Measurements from ENCODE around the gene ZNF2. TPM values are rescaled to one million over a fixed set of nuclear protein-coding genes. Genes with fewer than 3 reads are reported as not detected.

The ZNF2 gene
- total and polyA plus RNA-seq, 2 experiments from 2014 or later = 2.0 to 2.5 TPM

DNA sequence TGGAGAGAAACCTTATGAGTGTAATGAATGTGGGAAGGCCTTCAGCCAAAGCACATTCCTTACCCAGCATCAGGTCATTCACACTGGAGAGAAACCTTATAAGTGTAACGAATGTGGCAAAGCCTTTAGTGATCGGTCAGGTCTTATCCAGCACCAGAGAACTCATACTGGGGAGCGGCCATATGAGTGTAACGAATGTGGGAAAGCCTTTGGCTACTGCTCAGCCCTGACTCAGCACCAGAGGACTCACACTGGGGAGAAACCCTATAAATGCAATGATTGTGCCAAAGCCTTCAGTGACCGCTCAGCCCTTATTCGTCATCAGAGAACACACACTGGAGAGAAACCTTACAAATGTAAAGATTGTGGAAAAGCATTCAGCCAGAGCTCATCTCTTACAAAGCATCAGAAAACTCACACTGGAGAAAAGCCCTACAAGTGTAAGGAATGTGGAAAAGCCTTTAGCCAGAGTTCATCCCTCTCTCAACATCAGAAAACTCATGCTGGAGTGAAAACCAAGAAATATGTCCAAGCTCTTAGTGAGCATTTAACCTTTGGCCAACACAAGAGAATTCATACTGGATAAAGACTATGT, 49.5 kb downstream of the ZNF2 start (continued):
- no peak for TF ChIP-seq ZNF331 (CRISPR knock-in tag; IDR thresholded peaks at IDR 0.05; ENCODE audit: low read depth)

DNA sequence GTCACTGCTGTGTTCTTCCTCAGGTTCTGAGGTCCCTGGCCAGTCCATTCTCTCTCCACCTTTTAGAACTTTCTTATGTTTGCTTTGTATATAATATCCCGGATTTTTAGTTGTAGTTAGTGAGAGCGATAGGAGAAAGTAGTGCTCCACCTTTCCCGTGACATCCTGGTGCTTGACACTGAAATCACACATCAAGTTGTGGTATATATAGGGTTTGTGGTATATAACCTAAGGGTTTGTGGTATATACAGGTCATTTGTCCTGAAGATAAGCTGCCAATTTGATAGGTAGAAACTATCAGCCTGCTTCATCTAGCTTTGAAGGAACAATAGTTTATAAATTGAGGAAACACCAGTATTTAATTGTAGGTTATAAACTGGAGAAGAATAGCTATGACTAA, 54.8 kb downstream of the ZNF2 start:
- Histone ChIP-seq H3K27me3 (ENCODE audit: insufficient read depth) (no peaks in the 10 kb centered on the region), H4K20me1 (replicated peaks; ENCODE audit: insufficient read depth) (no peaks in the 10 kb centered on the region), H3K36me3 (ENCODE audit: insufficient read depth) (peaks cover 35% of the 10 kb centered on the region), H3F3A (replicated peaks; ENCODE audit: low read depth) (no peaks in the 10 kb centered on the region), H3K4me1 (ENCODE audit: insufficient read depth) (no peaks in the 10 kb centered on the region), H3K4me2 (no peak overlapping the region), H3K4me3 (no peak overlapping the region), H2AFZ (no peak overlapping the region), H3K79me2 (replicated peaks; ENCODE audit: insufficient read depth) (no peaks in the 10 kb centered on the region; the same call in 1 of the 2 replicates), H3K27ac (ENCODE audit: low read depth) (no peak overlapping the region), H3K9me2 (ENCODE audit: insufficient read depth) (no peaks in the 10 kb centered on the region)
- ATAC-seq = no peak
- no peaks in the 10 kb centered on the region for H3K4me1 Mint-ChIP-seq
- H3K27me3 Mint-ChIP-seq (ENCODE audit: insufficient read depth, low read depth, poor library complexity) = peaks cover under 1% of the 10 kb centered on the region
- H3K36me3 Mint-ChIP-seq (ENCODE audit: low read depth) = peaks cover 86% of the 10 kb centered on the region
- no peak overlapping the region for H3K4me3 Mint-ChIP-seq
- no peak for DNase-seq (ENCODE audit: low spot score)
- peaks cover 80% of the 10 kb centered on the region for H3K9me3 Mint-ChIP-seq
- TF ChIP-seq, protein P1, sequence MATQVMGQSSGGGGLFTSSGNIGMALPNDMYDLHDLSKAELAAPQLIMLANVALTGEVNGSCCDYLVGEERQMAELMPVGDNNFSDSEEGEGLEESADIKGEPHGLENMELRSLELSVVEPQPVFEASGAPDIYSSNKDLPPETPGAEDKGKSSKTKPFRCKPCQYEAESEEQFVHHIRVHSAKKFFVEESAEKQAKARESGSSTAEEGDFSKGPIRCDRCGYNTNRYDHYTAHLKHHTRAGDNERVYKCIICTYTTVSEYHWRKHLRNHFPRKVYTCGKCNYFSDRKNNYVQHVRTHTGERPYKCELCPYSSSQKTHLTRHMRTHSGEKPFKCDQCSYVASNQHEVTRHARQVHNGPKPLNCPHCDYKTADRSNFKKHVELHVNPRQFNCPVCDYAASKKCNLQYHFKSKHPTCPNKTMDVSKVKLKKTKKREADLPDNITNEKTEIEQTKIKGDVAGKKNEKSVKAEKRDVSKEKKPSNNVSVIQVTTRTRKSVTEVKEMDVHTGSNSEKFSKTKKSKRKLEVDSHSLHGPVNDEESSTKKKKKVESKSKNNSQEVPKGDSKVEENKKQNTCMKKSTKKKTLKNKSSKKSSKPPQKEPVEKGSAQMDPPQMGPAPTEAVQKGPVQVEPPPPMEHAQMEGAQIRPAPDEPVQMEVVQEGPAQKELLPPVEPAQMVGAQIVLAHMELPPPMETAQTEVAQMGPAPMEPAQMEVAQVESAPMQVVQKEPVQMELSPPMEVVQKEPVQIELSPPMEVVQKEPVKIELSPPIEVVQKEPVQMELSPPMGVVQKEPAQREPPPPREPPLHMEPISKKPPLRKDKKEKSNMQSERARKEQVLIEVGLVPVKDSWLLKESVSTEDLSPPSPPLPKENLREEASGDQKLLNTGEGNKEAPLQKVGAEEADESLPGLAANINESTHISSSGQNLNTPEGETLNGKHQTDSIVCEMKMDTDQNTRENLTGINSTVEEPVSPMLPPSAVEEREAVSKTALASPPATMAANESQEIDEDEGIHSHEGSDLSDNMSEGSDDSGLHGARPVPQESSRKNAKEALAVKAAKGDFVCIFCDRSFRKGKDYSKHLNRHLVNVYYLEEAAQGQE (IDR thresholded peaks at IDR 0.05; ENCODE audit: unreplicated experiment) = no peak
- TF ChIP-seq NANOG (IDR thresholded peaks at IDR 0.05; ENCODE audit: borderline replicate concordance) = no peak
- TF ChIP-seq EZH2 (IDR thresholded peaks at IDR 0.05; ENCODE audit: low read depth, unreplicated experiment) = no peak
- TF ChIP-seq, protein P2, sequence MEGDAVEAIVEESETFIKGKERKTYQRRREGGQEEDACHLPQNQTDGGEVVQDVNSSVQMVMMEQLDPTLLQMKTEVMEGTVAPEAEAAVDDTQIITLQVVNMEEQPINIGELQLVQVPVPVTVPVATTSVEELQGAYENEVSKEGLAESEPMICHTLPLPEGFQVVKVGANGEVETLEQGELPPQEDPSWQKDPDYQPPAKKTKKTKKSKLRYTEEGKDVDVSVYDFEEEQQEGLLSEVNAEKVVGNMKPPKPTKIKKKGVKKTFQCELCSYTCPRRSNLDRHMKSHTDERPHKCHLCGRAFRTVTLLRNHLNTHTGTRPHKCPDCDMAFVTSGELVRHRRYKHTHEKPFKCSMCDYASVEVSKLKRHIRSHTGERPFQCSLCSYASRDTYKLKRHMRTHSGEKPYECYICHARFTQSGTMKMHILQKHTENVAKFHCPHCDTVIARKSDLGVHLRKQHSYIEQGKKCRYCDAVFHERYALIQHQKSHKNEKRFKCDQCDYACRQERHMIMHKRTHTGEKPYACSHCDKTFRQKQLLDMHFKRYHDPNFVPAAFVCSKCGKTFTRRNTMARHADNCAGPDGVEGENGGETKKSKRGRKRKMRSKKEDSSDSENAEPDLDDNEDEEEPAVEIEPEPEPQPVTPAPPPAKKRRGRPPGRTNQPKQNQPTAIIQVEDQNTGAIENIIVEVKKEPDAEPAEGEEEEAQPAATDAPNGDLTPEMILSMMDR (conservative IDR thresholded peaks at IDR 0.05; ENCODE audit: low read depth in 2 of 2) = no peak
- TF ChIP-seq JUNB (IDR thresholded peaks at IDR 0.05; ENCODE audit: unreplicated experiment) = no peak
- TF ChIP-seq STAT1 (IDR thresholded peaks at IDR 0.05; ENCODE audit: unreplicated experiment) = no peak
- no peak for TF ChIP-seq ZNF331 (CRISPR knock-in tag; IDR thresholded peaks at IDR 0.05; ENCODE audit: low read depth)
- TF ChIP-seq CREB1 (CRISPR knock-in tag; IDR thresholded peaks at IDR 0.05; ENCODE audit: low read depth) = no peak
- TF ChIP-seq EZH2phosphoT487 (IDR thresholded peaks at IDR 0.05; ENCODE audit: unreplicated experiment) = no peak
- no peak overlapping the region for H3K27ac Mint-ChIP-seq
